Gastrocnemius medialis (tissue), 4 donors: ENCODE results near the gene ZBTB21. TPM values are rescaled to one million over a fixed set of nuclear protein-coding genes. Genes with fewer than 3 reads are reported as not detected.

ENCODE experiments used
- ATAC-seq, 2 donors: fragments of 150-250 bp; one replicate each; pipeline ENCODE4 v1.9.1; 2016
- DNase-seq, 2 donors: peaks; one replicate each; pipeline ENCODE4 v3.0.0-alpha.2; 2019
- H3K27ac ChIP-seq, 4 donors: fragments of 200-600 bp; sonication (generic); 1 replicate in 1 of 4; 2 replicates in 3 of 4; pipeline ENCODE4 v1.5.1; 2016 to 2018; ENCODE audit warnings: mild to moderate bottlenecking in 2 of 4, moderate library complexity in 1 of 4
- H3K27me3 ChIP-seq, 3 donors: fragments of 200-600 bp; sonication (generic) in 2 of 3; 1 replicate in 1 of 3; 2 replicates in 2 of 3; pipeline versions ENCODE4 v1.5.1 to v1.6.0; 2016 to 2019; ENCODE audit warnings: mild to moderate bottlenecking in 1 of 3, moderate library complexity in 1 of 3
- H3K36me3 ChIP-seq, 2 donors: fragments of 200-600 bp; sonication (generic) in 1 of 2; one replicate each; pipeline ENCODE4 v1.5.1; 2017 to 2018
- H3K4me1 ChIP-seq, 2 donors: fragments of 200-600 bp; sonication (generic) in 1 of 2; one replicate each; pipeline ENCODE4 v1.5.1; 2016 to 2017; ENCODE audit warnings: mild to moderate bottlenecking in 2 of 2
- H3K4me3 ChIP-seq, 4 donors: fragments of 200-600 bp; sonication (generic) in 3 of 4; 1 replicate in 1 of 4; 2 replicates in 3 of 4; pipeline ENCODE4 v1.5.1; 2016 to 2019; ENCODE audit warnings: mild to moderate bottlenecking in 2 of 4
- H3K9me3 ChIP-seq, 3 donors: fragments of 200-600 bp; sonication (generic) in 2 of 3; 1 replicate in 1 of 3; 2 replicates in 2 of 3; pipeline ENCODE4 v1.5.1; 2016 to 2019
- POLR2A ChIP-seq, 2 donors: fragments of 450-650 bp; IDR thresholded peaks; one replicate each; pipeline ENCODE4 v1.6.1; 2017; ENCODE audit warnings: antibody characterized with exemption in 2 of 2, mild to moderate bottlenecking in 2 of 2, moderate library complexity in 2 of 2
- in situ Hi-C, 4 donors: fragments of 200-750 bp; cut with MboI; loops; one replicate each; pipeline versions ENCODE4 v1.15.0 to v1.8.0; 2017; ENCODE audit warnings: low sequenced_read_pairs in 4 of 4
- intact Hi-C: fragments of 100-400 bp; cut with DNase I; formaldehyde crosslinking; loops from one replicate; pipeline ENCODE4 v1.15.1; 2023; ENCODE audit warnings: low total_unique reads
- total RNA-seq, 4 donors: library from RNA; depleted of rRNA; stranded (reverse); fragments of >200 nt; gene quantifications; one replicate each; pipeline versions ENCODE4 v1.1.0 to v1.2.3, GENCODE V29; 2016
- TF ChIP-seq, protein P1 (sequence below), 5 experiments: fragments of 450-650 bp in 3 of 5; fragments of 200-600 bp in 2 of 5; sonication (generic) in 2 of 5; IDR thresholded peaks in 4 of 5; conservative IDR thresholded peaks in 1 of 5; 1 replicate in 4 of 5; 2 replicates in 1 of 5; pipeline ENCODE4 v1.5.1; 2016 to 2019; ENCODE audit warnings: antibody characterized with exemption in 5 of 5, mild to moderate bottlenecking in 3 of 5, moderate library complexity in 3 of 5

Gene ZBTB21
- total RNA-seq, 4 donors from 2014 or later: 1.9 to 5.0 (median 4.0) TPM

DNA sequence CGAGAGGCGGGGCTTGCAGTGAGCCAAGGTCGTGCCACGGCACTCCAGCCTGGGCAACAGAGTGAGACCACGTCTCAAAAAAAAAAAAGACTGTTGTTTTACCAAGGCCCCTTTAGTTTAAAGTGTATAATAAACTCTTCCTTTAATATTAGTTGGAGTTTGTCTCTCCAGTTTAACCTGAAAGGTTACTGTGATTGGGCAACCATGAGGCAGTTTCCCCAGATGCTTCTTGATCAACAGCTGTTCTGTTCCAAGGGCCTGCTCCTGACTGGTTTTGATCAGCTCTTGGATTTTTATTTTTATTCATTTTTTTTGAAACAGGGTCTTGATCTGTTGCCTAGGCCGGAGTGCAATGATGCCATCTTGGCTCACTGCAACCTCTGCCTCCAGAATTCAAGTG, 38.3 kb downstream of the ZBTB21 start:
- Histone ChIP-seq H3K27me3 (no peaks in the 10 kb centered on the region), H3K4me1 (peaks cover 4 to 6% of the 10 kb centered on the region in 2 donors), H3K4me3 (no peak overlapping the region), H3K27ac (no peak overlapping the region), H3K9me3 (no peaks in the 10 kb centered on the region), H3K36me3 (no peaks in the 10 kb centered on the region)
- DNase-seq (no peak), ATAC-seq (no peak)
- TF ChIP-seq POLR2A (IDR thresholded peaks at IDR 0.05): no peak
- TF ChIP-seq, protein P1, sequence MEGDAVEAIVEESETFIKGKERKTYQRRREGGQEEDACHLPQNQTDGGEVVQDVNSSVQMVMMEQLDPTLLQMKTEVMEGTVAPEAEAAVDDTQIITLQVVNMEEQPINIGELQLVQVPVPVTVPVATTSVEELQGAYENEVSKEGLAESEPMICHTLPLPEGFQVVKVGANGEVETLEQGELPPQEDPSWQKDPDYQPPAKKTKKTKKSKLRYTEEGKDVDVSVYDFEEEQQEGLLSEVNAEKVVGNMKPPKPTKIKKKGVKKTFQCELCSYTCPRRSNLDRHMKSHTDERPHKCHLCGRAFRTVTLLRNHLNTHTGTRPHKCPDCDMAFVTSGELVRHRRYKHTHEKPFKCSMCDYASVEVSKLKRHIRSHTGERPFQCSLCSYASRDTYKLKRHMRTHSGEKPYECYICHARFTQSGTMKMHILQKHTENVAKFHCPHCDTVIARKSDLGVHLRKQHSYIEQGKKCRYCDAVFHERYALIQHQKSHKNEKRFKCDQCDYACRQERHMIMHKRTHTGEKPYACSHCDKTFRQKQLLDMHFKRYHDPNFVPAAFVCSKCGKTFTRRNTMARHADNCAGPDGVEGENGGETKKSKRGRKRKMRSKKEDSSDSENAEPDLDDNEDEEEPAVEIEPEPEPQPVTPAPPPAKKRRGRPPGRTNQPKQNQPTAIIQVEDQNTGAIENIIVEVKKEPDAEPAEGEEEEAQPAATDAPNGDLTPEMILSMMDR (IDR thresholded peaks at IDR 0.05 in 4 of 5, conservative IDR thresholded peaks at IDR 0.05 in 1 of 5): no peak
- intact Hi-C loops: no loop called here
- in situ Hi-C loops: no loop called here

GRCh38 chr21:41970751-41971653, 39.2 kb downstream of the ZBTB21 start:
- peak in 1 of 2 donors; percentile 4 for DNase-seq
- in situ Hi-C loops: no loop called here

GRCh38 chr21:41970106-41970391, 40.1 kb downstream of the ZBTB21 start:
- intact Hi-C loops: no loop called here
- ATAC-seq (no peak), DNase-seq (no peak)
- no peak for TF ChIP-seq POLR2A (IDR thresholded peaks at IDR 0.05)
- TF ChIP-seq, protein P1 (IDR thresholded peaks at IDR 0.05 in 4 of 5, conservative IDR thresholded peaks at IDR 0.05 in 1 of 5): no peak
- Histone ChIP-seq H3K36me3 (no peaks in the 10 kb centered on the region), H3K9me3 (no peaks in the 10 kb centered on the region), H3K27ac (no peak overlapping the region), H3K27me3 (no peaks in the 10 kb centered on the region), H3K4me3 (no peak overlapping the region), H3K4me1 (peaks cover 4 to 6% of the 10 kb centered on the region in 2 donors)
- in situ Hi-C loops: no loop called here

More at GRCh38 chr21:41970751-41971653, 39.2 kb downstream of the ZBTB21 start:
- peaks cover 4 to 6% of the 10 kb centered on the region in 2 donors for H3K4me1 ChIP-seq
- TF ChIP-seq POLR2A (IDR thresholded peaks at IDR 0.05): no peak
- TF ChIP-seq, protein P1 (IDR thresholded peaks at IDR 0.05 in 4 of 5, conservative IDR thresholded peaks at IDR 0.05 in 1 of 5): no peak
- H3K36me3 ChIP-seq: no peaks in the 10 kb centered on the region
- no peak overlapping the region for H3K27ac ChIP-seq
- ATAC-seq: no peak
- H3K9me3 ChIP-seq: no peaks in the 10 kb centered on the region
- no peak overlapping the region for H3K4me3 ChIP-seq
- H3K27me3 ChIP-seq: no peaks in the 10 kb centered on the region
- intact Hi-C loops: no loop called here

DNA sequence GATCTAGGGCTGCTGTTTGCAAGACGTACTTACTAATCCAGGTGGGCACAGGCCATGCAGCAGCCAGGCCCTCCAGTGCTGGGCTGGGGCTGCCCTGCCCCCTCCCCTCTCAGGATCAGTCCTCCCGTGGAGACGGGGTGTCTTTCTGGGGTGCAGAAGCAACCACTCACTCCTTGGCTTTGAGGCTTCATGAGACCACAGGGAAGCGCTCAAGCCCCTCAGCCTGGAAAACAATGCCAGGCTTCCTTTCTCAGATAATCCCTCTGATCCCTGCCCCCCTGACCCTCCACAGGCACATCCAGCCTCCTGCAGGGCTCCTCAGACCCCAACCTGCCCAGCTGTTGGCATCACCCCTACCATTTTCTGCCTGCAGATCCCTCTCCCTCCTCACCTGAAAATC, 42.5 kb downstream of the ZBTB21 start:
- Histone ChIP-seq H3K9me3 (no peaks in the 10 kb centered on the region), H3K4me1 (no peaks in the 10 kb centered on the region), H3K4me3 (no peak overlapping the region), H3K27me3 (no peaks in the 10 kb centered on the region), H3K27ac (no peak overlapping the region), H3K36me3 (no peaks in the 10 kb centered on the region)
- ATAC-seq (no peak), DNase-seq (no peak)
- in situ Hi-C loops (no loop called here), intact Hi-C loops (no loop called here)
- TF ChIP-seq, protein P1 (IDR thresholded peaks at IDR 0.05 in 4 of 5, conservative IDR thresholded peaks at IDR 0.05 in 1 of 5): no peak
- no peak for TF ChIP-seq POLR2A (IDR thresholded peaks at IDR 0.05)
